ENCODE data around the gene ETNPPL.

Gene ETNPPL

DNA sequence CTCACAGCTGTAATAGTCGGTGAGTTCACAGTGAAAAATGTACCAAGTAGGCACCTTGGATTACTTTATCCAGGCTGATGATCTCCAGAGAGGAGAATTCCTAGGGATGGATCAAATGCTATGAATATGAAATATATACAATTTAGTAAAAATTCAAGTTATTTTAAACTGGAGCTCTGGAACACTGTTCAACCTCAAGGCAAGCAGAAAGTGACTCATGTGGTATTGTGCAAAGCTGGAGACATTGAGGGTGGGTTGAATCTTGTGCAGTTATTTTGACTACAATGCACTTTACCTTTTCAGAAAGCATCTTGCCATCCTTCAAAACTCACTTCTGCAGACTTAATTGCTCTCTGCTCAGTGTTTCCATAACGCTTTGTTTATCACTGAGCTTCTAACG, 69.0 kb downstream of the ETNPPL start:
- DNase-seq, result no peak

DNA sequence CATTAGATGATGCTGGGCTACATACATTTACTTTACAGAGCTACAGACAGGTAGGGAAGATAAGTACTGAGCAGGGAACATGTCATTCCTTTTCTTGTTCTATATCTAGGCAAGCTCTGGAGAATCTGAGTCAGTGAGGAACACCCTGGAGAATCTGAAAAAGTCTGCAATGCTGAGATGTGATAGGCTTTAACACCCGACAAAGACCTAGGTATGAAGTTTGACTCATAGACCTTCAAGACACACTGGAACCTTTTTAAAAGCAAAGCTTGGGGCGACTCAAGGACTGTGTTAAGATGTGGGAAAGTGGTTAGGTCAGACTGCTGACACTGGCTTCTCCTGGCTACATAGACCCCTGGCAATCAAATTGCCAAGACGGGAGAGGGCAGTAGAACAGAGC, 69.6 kb downstream of the ETNPPL start:
- no peak for DNase-seq
